ENCODE data around the gene UNC93A.

UNC93A gene

DNA sequence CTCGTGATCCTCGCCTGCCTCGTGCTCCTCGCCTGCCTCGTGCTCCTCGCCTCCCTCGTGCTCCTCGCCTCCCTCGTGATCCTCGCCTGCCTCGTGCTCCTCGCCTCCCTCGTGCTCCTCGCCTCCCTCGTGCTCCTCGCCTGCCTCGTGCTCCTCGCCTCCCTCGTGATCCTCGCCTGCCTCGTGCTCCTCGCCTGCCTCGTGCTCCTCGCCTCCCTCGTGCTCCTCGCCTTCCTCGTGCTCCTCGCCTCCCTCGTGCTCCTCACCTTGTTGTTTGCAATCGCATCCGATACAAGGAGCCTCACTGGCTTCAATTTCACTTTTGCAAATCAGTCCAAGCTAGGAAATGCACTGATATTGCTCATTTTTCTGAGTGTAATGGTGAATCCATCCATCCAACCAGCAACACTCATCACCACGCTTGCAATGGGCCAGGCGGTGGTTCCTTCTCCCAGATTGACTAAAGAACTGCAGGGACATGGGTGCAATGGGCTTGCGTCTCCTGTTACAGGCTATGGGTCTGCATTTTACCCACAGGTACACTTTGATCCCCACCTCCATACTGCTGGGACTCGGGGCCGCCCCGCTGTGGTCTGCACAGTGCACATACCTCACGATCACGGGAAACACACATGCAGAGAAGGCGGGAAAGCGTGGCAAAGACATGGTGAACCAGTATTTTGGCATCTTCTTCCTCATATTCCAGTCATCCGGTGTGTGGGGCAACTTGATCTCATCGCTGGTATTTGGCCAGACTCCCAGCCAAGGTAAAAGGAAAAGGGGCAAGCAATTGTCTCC is 4.6 kb downstream of the UNC93A start:
- Histone ChIP-seq H2AFZ (ENCODE audit: low read depth, low read length, severe bottlenecking) (no peak overlapping the region), H3K9me3 (ENCODE audit: insufficient read depth, low read length) (no peaks in the 10 kb centered on the region), H3K4me3 (ENCODE audit: insufficient read depth, low read length, poor library complexity, severe bottlenecking) (no peak overlapping the region), H3K36me3 (ENCODE audit: low read length) (no peaks in the 10 kb centered on the region), H4K20me1 (ENCODE audit: low read depth, low read length) (no peaks in the 10 kb centered on the region), H3K9ac (ENCODE audit: low read length) (no peak overlapping the region), H3K9me2 (replicated peaks; ENCODE audit: insufficient read depth, low read length) (no peaks in the 10 kb centered on the region), H3K79me2 (ENCODE audit: insufficient read depth, low read length) (no peaks in the 10 kb centered on the region), H3K27me3 (ENCODE audit: low read length) (0 out of 2 replicates have a peak, but pooled peaks cover 4% of the 10 kb centered on the region), H3K4me2 (ENCODE audit: low read depth, low read length, poor library complexity, severe bottlenecking) (no peak overlapping the region), H3F3A (ENCODE audit: insufficient read depth) (no peaks in the 10 kb centered on the region), H3K27ac (ENCODE audit: low read depth, low read length) (no peak overlapping the region)
- TF ChIP-seq, protein P1, sequence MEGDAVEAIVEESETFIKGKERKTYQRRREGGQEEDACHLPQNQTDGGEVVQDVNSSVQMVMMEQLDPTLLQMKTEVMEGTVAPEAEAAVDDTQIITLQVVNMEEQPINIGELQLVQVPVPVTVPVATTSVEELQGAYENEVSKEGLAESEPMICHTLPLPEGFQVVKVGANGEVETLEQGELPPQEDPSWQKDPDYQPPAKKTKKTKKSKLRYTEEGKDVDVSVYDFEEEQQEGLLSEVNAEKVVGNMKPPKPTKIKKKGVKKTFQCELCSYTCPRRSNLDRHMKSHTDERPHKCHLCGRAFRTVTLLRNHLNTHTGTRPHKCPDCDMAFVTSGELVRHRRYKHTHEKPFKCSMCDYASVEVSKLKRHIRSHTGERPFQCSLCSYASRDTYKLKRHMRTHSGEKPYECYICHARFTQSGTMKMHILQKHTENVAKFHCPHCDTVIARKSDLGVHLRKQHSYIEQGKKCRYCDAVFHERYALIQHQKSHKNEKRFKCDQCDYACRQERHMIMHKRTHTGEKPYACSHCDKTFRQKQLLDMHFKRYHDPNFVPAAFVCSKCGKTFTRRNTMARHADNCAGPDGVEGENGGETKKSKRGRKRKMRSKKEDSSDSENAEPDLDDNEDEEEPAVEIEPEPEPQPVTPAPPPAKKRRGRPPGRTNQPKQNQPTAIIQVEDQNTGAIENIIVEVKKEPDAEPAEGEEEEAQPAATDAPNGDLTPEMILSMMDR (IDR thresholded peaks at IDR 0.05; ENCODE audit: insufficient read depth, low read length, poor library complexity, severe bottlenecking) = no peak
- TF ChIP-seq EZH2phosphoT487 (conservative IDR thresholded peaks at IDR 0.05; ENCODE audit: low read length) = no peak

DNA sequence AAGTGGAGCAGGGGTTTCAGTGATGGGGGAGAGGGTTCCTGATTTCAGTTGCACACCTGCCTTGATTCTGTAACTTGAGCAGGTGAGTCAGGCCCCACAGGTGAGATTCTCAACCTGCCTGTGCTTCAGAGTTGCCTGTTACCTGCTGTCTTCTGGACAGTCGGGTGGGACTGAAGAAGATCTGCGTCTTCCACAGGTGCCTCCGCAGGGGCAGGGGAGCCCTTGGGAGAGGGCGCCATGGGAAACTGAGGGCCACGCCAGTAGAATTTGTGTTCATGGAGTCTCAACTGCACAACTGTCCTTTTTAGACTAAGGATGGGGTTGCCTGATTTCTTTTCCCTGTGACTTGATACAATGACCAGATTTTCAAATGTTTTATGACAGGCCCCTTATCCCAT is 5.2 kb downstream of the UNC93A start:
- no peak for TF ChIP-seq EZH2phosphoT487 (conservative IDR thresholded peaks at IDR 0.05; ENCODE audit: low read length)
- TF ChIP-seq, protein P1 (IDR thresholded peaks at IDR 0.05; ENCODE audit: insufficient read depth, low read length, poor library complexity, severe bottlenecking) = no peak
- Histone ChIP-seq H3K79me2 (ENCODE audit: insufficient read depth, low read length) (no peaks in the 10 kb centered on the region), H4K20me1 (ENCODE audit: low read depth, low read length) (no peaks in the 10 kb centered on the region), H3F3A (ENCODE audit: insufficient read depth) (no peaks in the 10 kb centered on the region), H3K27ac (ENCODE audit: low read depth, low read length) (no peak overlapping the region), H3K9me3 (ENCODE audit: insufficient read depth, low read length) (no peaks in the 10 kb centered on the region), H3K9ac (ENCODE audit: low read length) (no peak overlapping the region), H2AFZ (ENCODE audit: low read depth, low read length, severe bottlenecking) (no peak overlapping the region), H3K27me3 (ENCODE audit: low read length) (0 out of 2 replicates have a peak, but pooled peaks cover 4% of the 10 kb centered on the region), H3K36me3 (ENCODE audit: low read length) (no peaks in the 10 kb centered on the region), H3K9me2 (replicated peaks; ENCODE audit: insufficient read depth, low read length) (no peaks in the 10 kb centered on the region), H3K4me3 (ENCODE audit: insufficient read depth, low read length, poor library complexity, severe bottlenecking) (no peak overlapping the region), H3K4me2 (ENCODE audit: low read depth, low read length, poor library complexity, severe bottlenecking) (no peak overlapping the region)

DNA sequence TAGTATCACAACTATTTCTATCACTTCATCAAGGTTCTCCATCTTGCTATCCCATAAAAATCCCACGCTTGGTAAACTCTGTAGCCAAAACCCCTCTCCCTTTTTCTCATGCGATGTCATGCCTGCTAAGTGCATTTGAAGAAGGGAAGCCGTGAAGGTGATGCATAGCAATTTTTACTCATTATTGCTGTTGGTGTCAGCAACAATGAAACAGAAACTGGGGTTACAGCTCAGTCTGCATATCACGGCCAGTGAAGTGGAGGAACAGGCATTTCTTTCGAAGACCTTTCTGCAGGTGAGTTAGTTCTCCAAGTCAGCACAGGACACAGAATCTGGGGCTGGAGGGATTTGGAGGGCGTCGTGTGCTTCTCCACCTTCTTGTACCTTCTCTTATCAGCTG is 5.8 kb downstream of the UNC93A start:
- Histone ChIP-seq H3F3A (ENCODE audit: insufficient read depth) (no peaks in the 10 kb centered on the region), H3K9me3 (ENCODE audit: insufficient read depth, low read length) (no peaks in the 10 kb centered on the region)

More for the DNA sequence above, 5.8 kb downstream of the UNC93A start:
- no peak overlapping the region for H3K9ac ChIP-seq (ENCODE audit: low read length)
- no peaks in the 10 kb centered on the region for H4K20me1 ChIP-seq (ENCODE audit: low read depth, low read length)
- no peaks in the 10 kb centered on the region for H3K79me2 ChIP-seq (ENCODE audit: insufficient read depth, low read length)
- TF ChIP-seq, protein P1 (IDR thresholded peaks at IDR 0.05; ENCODE audit: insufficient read depth, low read length, poor library complexity, severe bottlenecking) = no peak
- no peak for TF ChIP-seq EZH2phosphoT487 (conservative IDR thresholded peaks at IDR 0.05; ENCODE audit: low read length)
- no peak overlapping the region for H3K4me3 ChIP-seq (ENCODE audit: insufficient read depth, low read length, poor library complexity, severe bottlenecking)
- H3K27ac ChIP-seq (ENCODE audit: low read depth, low read length) = no peak overlapping the region
- no peaks in the 10 kb centered on the region for H3K9me2 ChIP-seq (replicated peaks; ENCODE audit: insufficient read depth, low read length)
- H3K4me2 ChIP-seq (ENCODE audit: low read depth, low read length, poor library complexity, severe bottlenecking) = no peak overlapping the region
- no peaks in the 10 kb centered on the region for H3K36me3 ChIP-seq (ENCODE audit: low read length)
- H2AFZ ChIP-seq (ENCODE audit: low read depth, low read length, severe bottlenecking) = no peak overlapping the region
- 0 out of 2 replicates have a peak, but pooled peaks cover 4% of the 10 kb centered on the region for H3K27me3 ChIP-seq (ENCODE audit: low read length)

All from SU-DHL-6 (cell line).